Mesenchymal stem cell (in vitro differentiated cells and primary cell): ENCODE data around the gene ZNF382. TPM values are rescaled to one million over a fixed set of nuclear protein-coding genes. Genes with fewer than 3 reads are reported as not detected.

ENCODE experiments used
- DNase-seq: peaks from one replicate; pipeline ENCODE4 v3.0.0-alpha.2; 2013
- H2AFZ ChIP-seq: one replicate; pipeline ENCODE4 v1.6.1; 2013; ENCODE audit warnings: low read depth, mild to moderate bottlenecking, control low read depth, inconsistent platforms, low read length, moderate library complexity
- H2AK5ac ChIP-seq: 2 replicates; pipeline ENCODE4 v1.6.1; 2013; ENCODE audit warnings: low read length, moderate library complexity, mild to moderate bottlenecking, inconsistent platforms; ENCODE audit not compliant: severe bottlenecking
- H2BK120ac ChIP-seq: one replicate; pipeline ENCODE4 v1.6.1; 2013; ENCODE audit warnings: low read depth, mild to moderate bottlenecking, inconsistent platforms, low read length, moderate library complexity
- H2BK12ac ChIP-seq, 2 experiments: one replicate each; pipeline ENCODE4 v1.6.1; 2013; ENCODE audit warnings: inconsistent platforms in 2 of 2, low read length in 2 of 2, mild to moderate bottlenecking in 2 of 2, moderate library complexity in 2 of 2, control low read depth in 1 of 2
- H2BK15ac ChIP-seq: one replicate; pipeline ENCODE4 v1.6.1; 2013; ENCODE audit warnings: mild to moderate bottlenecking, low read depth, inconsistent platforms; ENCODE audit not compliant: poor library complexity, severe bottlenecking
- H2BK5ac ChIP-seq: 2 replicates; pipeline ENCODE4 v1.6.1; 2013; ENCODE audit warnings: low read depth, mild to moderate bottlenecking, low read length, control low read depth, inconsistent platforms; ENCODE audit not compliant: poor library complexity, severe bottlenecking
- H3K14ac ChIP-seq, 2 experiments: one replicate each; pipeline ENCODE4 v1.6.1; 2013; ENCODE audit warnings: inconsistent platforms in 2 of 2, low read length in 2 of 2, control low read depth in 1 of 2, mild to moderate bottlenecking in 1 of 2, moderate library complexity in 1 of 2
- H3K18ac ChIP-seq, 2 experiments: one replicate each; pipeline ENCODE4 v1.6.1; 2013; ENCODE audit warnings: inconsistent platforms in 2 of 2, low read length in 2 of 2, control low read depth in 1 of 2, low read depth in 1 of 2, mild to moderate bottlenecking in 1 of 2
- H3K23ac ChIP-seq, 2 experiments: one replicate each; pipeline ENCODE4 v1.6.1; 2013; ENCODE audit warnings: inconsistent platforms in 2 of 2, low read length in 2 of 2, mild to moderate bottlenecking in 2 of 2, moderate library complexity in 2 of 2, control low read depth in 1 of 2
- H3K27ac ChIP-seq: 2 replicates; pipeline ENCODE4 v1.5.1; 2013; ENCODE audit warnings: mild to moderate bottlenecking, moderate library complexity, low read length, control low read depth, inconsistent platforms; ENCODE audit not compliant: poor library complexity, severe bottlenecking
- H3K27me3 ChIP-seq, 2 experiments: 2 replicates each; pipeline versions ENCODE4 v1.6.1 to v1.7.0; 2013; ENCODE audit warnings: low read length in 2 of 2, mild to moderate bottlenecking in 2 of 2, moderate library complexity in 2 of 2, control low read depth in 1 of 2, inconsistent platforms in 1 of 2; ENCODE audit not compliant: control insufficient read depth in 1 of 2, insufficient read depth in 1 of 2
- H3K36me3 ChIP-seq, 2 experiments: 2 replicates each; pipeline versions ENCODE4 v1.6.1 to v1.7.0; 2013; ENCODE audit warnings: low read length in 2 of 2, control low read depth in 1 of 2, inconsistent platforms in 1 of 2, low read depth in 1 of 2, mild to moderate bottlenecking in 1 of 2; ENCODE audit not compliant: insufficient read depth in 2 of 2, control insufficient read depth in 1 of 2
- H3K4ac ChIP-seq, 2 experiments: one replicate each; pipeline ENCODE4 v1.6.1; 2013; ENCODE audit warnings: inconsistent platforms in 2 of 2, low read length in 2 of 2, mild to moderate bottlenecking in 2 of 2, moderate library complexity in 2 of 2, control low read depth in 1 of 2, low read depth in 1 of 2
- H3K4me1 ChIP-seq: 2 replicates; pipeline ENCODE4 v1.6.1; 2013; ENCODE audit warnings: low read depth, low read length, control low read depth; ENCODE audit not compliant: control insufficient read depth, insufficient read depth
- H3K4me2 ChIP-seq: 2 replicates; pipeline ENCODE4 v1.6.1; 2013; ENCODE audit warnings: low read length, mild to moderate bottlenecking, inconsistent platforms; ENCODE audit not compliant: poor library complexity, severe bottlenecking
- H3K4me3 ChIP-seq, 2 experiments: 2 replicates each; pipeline versions ENCODE4 v1.5.1 to v1.7.0; 2013; ENCODE audit warnings: low read length in 2 of 2, mild to moderate bottlenecking in 2 of 2, control low read depth in 1 of 2, low read depth in 1 of 2; ENCODE audit not compliant: insufficient read depth in 1 of 2
- H3K79me1 ChIP-seq: replicated peaks from 2 replicates; pipeline ENCODE4 v1.6.1; 2013; ENCODE audit warnings: mild to moderate bottlenecking, control low read depth, low read length, inconsistent platforms; ENCODE audit not compliant: poor library complexity, severe bottlenecking
- H3K9ac ChIP-seq: 2 replicates; pipeline ENCODE4 v1.7.0; 2013; ENCODE audit warnings: mild to moderate bottlenecking, low read length, moderate library complexity
- H3K9me3 ChIP-seq: 2 replicates; pipeline ENCODE4 v1.7.0; 2013; ENCODE audit warnings: mild to moderate bottlenecking, low read length; ENCODE audit not compliant: control insufficient read depth
- H4K8ac ChIP-seq: one replicate; pipeline ENCODE4 v1.6.1; 2013; ENCODE audit warnings: inconsistent platforms, mild to moderate bottlenecking, low read length, moderate library complexity
- H4K91ac ChIP-seq: one replicate; pipeline ENCODE4 v1.6.1; 2013; ENCODE audit warnings: mild to moderate bottlenecking, low read length, inconsistent platforms
- WGBS: methylation state at CpG from one replicate; pipeline ENCODE4 v1.1.7; 2013; ENCODE audit warnings: mixed read lengths; 5-methylcytosine and 5-hydroxymethylcytosine counted together
- polyA plus RNA-seq, 2 experiments: library from polyadenylated mRNA; stranded (reverse); fragments of 200-250 nt; gene quantifications; one replicate each; pipeline ENCODE4 v1.2.3, GENCODE V29; 2013

The ZNF382 gene
- polyA plus RNA-seq (2013, experiment 1 of 2) = 3.4 TPM
- 3.7 TPM for polyA plus RNA-seq (2013, experiment 2 of 2)

GRCh38 chr19:36605101-36605876 lies at the start of gene ZNF382:
ZNF382 (plus strand) TSS chr19:36605313; CDS start chr19:36609915, 4,602 bp downstream.
- Histone ChIP-seq H2BK15ac (peak within 1 kb of the TSS; percentile 4), H3K79me1 (peaks cover 25% of the 10 kb centered on the region), H3K36me3 (peaks cover 7% of the 10 kb centered on the region in 2 experiments), H3K27me3 (no peaks in the 10 kb centered on the region), H2BK120ac (no peak within 1 kb of the TSS), H3K4me1 (peaks cover 2% of the 10 kb centered on the region), H3K9ac (peak within 1 kb of the TSS; percentile 87), H4K8ac (peak within 1 kb of the TSS; percentile 86), H2AFZ (peak within 1 kb of the TSS; percentile 83), H3K4ac (peak within 1 kb of the TSS; percentile 71 to 75), H3K23ac (peak within 1 kb of the TSS in 1 of 2 experiments; percentile 14), H3K4me2 (peak within 1 kb of the TSS; percentile 55), H3K18ac (peak within 1 kb of the TSS; percentile 34 to 88), H2BK12ac (no peak within 1 kb of the TSS), H2BK5ac (no peak within 1 kb of the TSS), H3K4me3 (peak within 1 kb of the TSS; percentile 79 to 81), H2AK5ac (no peak within 1 kb of the TSS), H4K91ac (no peak within 1 kb of the TSS), H3K9me3 (peaks cover 55% of the 10 kb centered on the region), H3K27ac (peak within 1 kb of the TSS; percentile 46), H3K14ac (peak within 1 kb of the TSS in 1 of 2 experiments; percentile 53)
- WGBS = 1% methylated on average over 72 of the region's 73 CpGs
- peak; percentile 73 for DNase-seq

- H3K79me1 ChIP-seq = peaks cover 26% of the 10 kb centered on the region
- no peak overlapping the region for H3K23ac ChIP-seq
- H4K91ac ChIP-seq = no peak overlapping the region
- H2BK5ac ChIP-seq = no peak overlapping the region
- no peak overlapping the region for H3K14ac ChIP-seq
- peaks cover 42 to 59% of the 10 kb centered on the region in 2 experiments for H3K36me3 ChIP-seq
- H4K8ac ChIP-seq = no peak overlapping the region
- no peak overlapping the region for H2AFZ ChIP-seq
- H3K4me2 ChIP-seq = no peak overlapping the region
- no peaks in the 10 kb centered on the region for H3K27me3 ChIP-seq
- peak overlapping the region in 1 of 2 experiments; percentile 21 for H3K4me3 ChIP-seq
- H3K9me3 ChIP-seq = peaks cover 95% of the 10 kb centered on the region
- no peak overlapping the region for H2AK5ac ChIP-seq
- H3K18ac ChIP-seq = no peak overlapping the region
- no peak overlapping the region for H3K4ac ChIP-seq
- no peaks in the 10 kb centered on the region for H3K4me1 ChIP-seq
- DNase-seq = no peak
- no peak overlapping the region for H3K27ac ChIP-seq
- no peak overlapping the region for H2BK120ac ChIP-seq
- WGBS = no CpG with 5 or more reads among the region's 1 CpG
- no peak overlapping the region for H3K9ac ChIP-seq
- H2BK15ac ChIP-seq = no peak overlapping the region
- no peak overlapping the region for H2BK12ac ChIP-seq
These were observed 40.7 kb upstream of the ZNF382 start for GRCh38 chr19:36564391-36564790.

- DNase-seq = no peak
- H3K9me3 ChIP-seq = peaks cover 52% of the 10 kb centered on the region
- H2BK5ac ChIP-seq = no peak overlapping the region
- 1% methylated on average over 11 of the region's 11 CpGs for WGBS
- H3K4me3 ChIP-seq = peak overlapping the region; percentile 92 to 97
- no peaks in the 10 kb centered on the region for H3K27me3 ChIP-seq
- no peak overlapping the region for H2BK15ac ChIP-seq
- peaks cover 31 to 51% of the 10 kb centered on the region in 2 experiments for H3K36me3 ChIP-seq
- H3K27ac ChIP-seq = peak overlapping the region; percentile 22
- peak overlapping the region; percentile 82 to 94 for H3K18ac ChIP-seq
- H3K23ac ChIP-seq = no peak overlapping the region
- H2BK120ac ChIP-seq = no peak overlapping the region
- H4K8ac ChIP-seq = peak overlapping the region; percentile 86
- H3K4me1 ChIP-seq = no peaks in the 10 kb centered on the region
- H3K79me1 ChIP-seq = peaks cover 22% of the 10 kb centered on the region
- peak overlapping the region; percentile 80 for H4K91ac ChIP-seq
- H2AK5ac ChIP-seq = no peak overlapping the region
- peak overlapping the region; percentile 68 for H3K4me2 ChIP-seq
- peak overlapping the region; percentile 94 for H3K9ac ChIP-seq
- H2AFZ ChIP-seq = peak overlapping the region; percentile 93
- H2BK12ac ChIP-seq = no peak overlapping the region
- no peak overlapping the region for H3K4ac ChIP-seq
- peak overlapping the region in 1 of 2 experiments; percentile 78 for H3K14ac ChIP-seq
These were observed 32.5 kb upstream of the ZNF382 start for GRCh38 chr19:36572593-36573019.
